DMS153 treated with DMSO at 0.1 percent for 48 hours (cell line): ENCODE results near the gene ABCC9.

Source experiments
- DNase-seq: peaks from one replicate; lab custom pipeline; 2025; ENCODE audit not compliant: unreplicated experiment; lab: John Stamatoyannopoulos, UW

The ABCC9 gene

GRCh38 chr12:21940549-21941505, at the start of gene ABCC9:
TSS of gene ABCC9 (minus strand) at chr12:21941426. CDS start at chr12:21936674, 4,752 bp downstream.
- DNase-seq = no peak

- no peak for DNase-seq
Observed at GRCh38 chr12:21989819-21990412, 48.7 kb upstream of the ABCC9 start.

- DNase-seq = no peak
Observed at GRCh38 chr12:21988619-21989018, 47.4 kb upstream of the ABCC9 start.

- no peak for DNase-seq
Observed at GRCh38 chr12:21987755-21988154, 46.5 kb upstream of the ABCC9 start.

- DNase-seq = no peak
Observed at GRCh38 chr12:21985155-21985554, 43.9 kb upstream of the ABCC9 start.

GRCh38 chr12:21984375-21984774, 43.1 kb upstream of the ABCC9 start:
- DNase-seq = no peak

GRCh38 chr12:21983095-21983494, 41.9 kb upstream of the ABCC9 start:
- no peak for DNase-seq

- DNase-seq = no peak
Observed at GRCh38 chr12:21980544-21980943, 39.3 kb upstream of the ABCC9 start.

- DNase-seq = no peak
Observed at GRCh38 chr12:21975293-21975692, 34.1 kb upstream of the ABCC9 start.

GRCh38 chr12:21973221-21973620, 32.0 kb upstream of the ABCC9 start:
- no peak for DNase-seq

- DNase-seq = no peak
Observed at GRCh38 chr12:21972055-21972454, 30.8 kb upstream of the ABCC9 start.

GRCh38 chr12:21971344-21971743, 30.1 kb upstream of the ABCC9 start:
- DNase-seq = no peak

- DNase-seq = no peak
Observed at GRCh38 chr12:21962821-21963220, 21.6 kb upstream of the ABCC9 start.

- no peak for DNase-seq
Observed at GRCh38 chr12:21962236-21962635, 21.0 kb upstream of the ABCC9 start.

GRCh38 chr12:21950649-21951048, 9.4 kb upstream of the ABCC9 start:
- no peak for DNase-seq

- no peak for DNase-seq
Observed at GRCh38 chr12:21949036-21949435, 7.8 kb upstream of the ABCC9 start.

GRCh38 chr12:21946983-21947382, 5.8 kb upstream of the ABCC9 start:
- DNase-seq = no peak

- no peak for DNase-seq
Observed at GRCh38 chr12:21945002-21945401, 3.8 kb upstream of the ABCC9 start.

GRCh38 chr12:21942377-21942703, 1.1 kb upstream of the ABCC9 start:
- no peak for DNase-seq

- DNase-seq = no peak
Observed at GRCh38 chr12:21941506-21942376, 515 bp upstream of the ABCC9 start.

- DNase-seq = no peak
Observed at GRCh38 chr12:21939435-21939834, 1.8 kb downstream of the ABCC9 start.

GRCh38 chr12:21938879-21939278, 2.3 kb downstream of the ABCC9 start:
- DNase-seq = no peak
